CD4-positive, alpha-beta T cell (primary cell): ENCODE measurements around the gene TMEM256. TPM values are rescaled to one million over a fixed set of nuclear protein-coding genes. Genes with fewer than 3 reads are reported as not detected.

ENCODE experiments used
- ATAC-seq: fragments of 200-7000 bp; cut with Tn5 transposase; one replicate; pipeline ENCODE4 v1.10.0; 2022; ENCODE audit warnings: mild to moderate bottlenecking; ENCODE audit not compliant: poor library complexity
- CTCF ChIA-PET: fragments of 350-600 bp; sonication (Branson Sonifier 250); formaldehyde crosslinking; loops from one replicate; lab custom pipeline; 2021; ENCODE audit warnings: antibody characterized with exemption, inconsistent platforms; lab: Charles Lee
- POLR2A ChIA-PET: fragments of 350-600 bp; sonication (Branson Sonifier 250); formaldehyde crosslinking; loops from one replicate; lab custom pipeline; 2021; ENCODE audit warnings: antibody characterized with exemption, inconsistent platforms; lab: Charles Lee
- DNase-seq, 14 experiments: peaks; one replicate each; pipeline ENCODE4 v3.0.0-alpha.2; 2013 to 2020; ENCODE audit warnings: mixed read lengths in 2 of 14
- H3K27ac ChIP-seq, 2 donors: one replicate each; pipeline versions ENCODE4 v1.5.1 to v1.7.0; 2013; ENCODE audit warnings: low read length in 2 of 2, low read depth in 1 of 2, mild to moderate bottlenecking in 1 of 2
- H3K27me3 ChIP-seq, 2 experiments: 1 replicate in 1 of 2; 2 replicates in 1 of 2; pipeline versions ENCODE4 v1.6.1 to v1.7.0; 2013; ENCODE audit warnings: low read length in 2 of 2, control low read depth in 1 of 2, mild to moderate bottlenecking in 1 of 2, moderate library complexity in 1 of 2; ENCODE audit not compliant: insufficient read depth in 2 of 2, control insufficient read depth in 1 of 2
- H3K36me3 ChIP-seq: one replicate; pipeline ENCODE4 v1.6.1; 2013; ENCODE audit warnings: low read length, control low read depth; ENCODE audit not compliant: insufficient read depth
- H3K4me1 ChIP-seq: one replicate; pipeline ENCODE4 v1.6.1; 2013; ENCODE audit warnings: low read length, control low read depth; ENCODE audit not compliant: insufficient read depth
- H3K4me3 ChIP-seq: one replicate; pipeline ENCODE4 v1.5.1; 2013; ENCODE audit warnings: mild to moderate bottlenecking, low read length, moderate library complexity
- H3K9me3 ChIP-seq, 2 experiments: 1 replicate in 1 of 2; 2 replicates in 1 of 2; pipeline versions ENCODE4 v1.6.1 to v1.7.0; 2013; ENCODE audit warnings: low read length in 2 of 2, mild to moderate bottlenecking in 2 of 2, control low read depth in 1 of 2, moderate library complexity in 1 of 2; ENCODE audit not compliant: control insufficient read depth in 1 of 2, insufficient read depth in 1 of 2
- H3K27ac Mint-ChIP-seq: one replicate; pipeline ENCODE4 v1.8.0; 2020; ENCODE audit warnings: mixed read lengths
- H3K27me3 Mint-ChIP-seq: one replicate; pipeline ENCODE4 v1.8.0; 2021; ENCODE audit warnings: mixed read lengths
- H3K36me3 Mint-ChIP-seq: one replicate; pipeline ENCODE4 v1.8.0; 2021; ENCODE audit warnings: low read depth, mixed read lengths
- H3K4me1 Mint-ChIP-seq: one replicate; pipeline ENCODE4 v1.8.0; 2021; ENCODE audit warnings: low read depth, mixed read lengths
- H3K4me3 Mint-ChIP-seq: one replicate; pipeline ENCODE4 v1.8.0; 2020; ENCODE audit warnings: mild to moderate bottlenecking, mixed read lengths
- H3K9me3 Mint-ChIP-seq: one replicate; pipeline ENCODE4 v1.8.0; 2020; ENCODE audit warnings: mixed read lengths
- intact Hi-C, 2 experiments: fragments of 100-400 bp; cut with DNase I in 1 of 2; cut with micrococcal nuclease in 1 of 2; formaldehyde crosslinking; loops; one replicate each; pipeline versions ENCODE4 v1.15.1 to v1.9.0; 2023 to 2025; cut with DNase I, micrococcal nuclease
- total RNA-seq, 174 experiments: library from RNA in 2 of 174; stranded (reverse) in 2 of 174; gene quantifications; one replicate each; pipeline ENCODE4 v1.2.3 and lab custom pipeline; 2021 to 2026
- TF ChIP-seq, protein P1 (sequence below): fragments of 200-600 bp; IDR thresholded peaks from one replicate; pipeline ENCODE4 v1.8.0; 2022; ENCODE audit warnings: antibody characterized with exemption, mild to moderate bottlenecking

TMEM256 gene
- total RNA-seq, 2 experiments from 2014 or later, result 29.0 to 29.4 TPM

DNA sequence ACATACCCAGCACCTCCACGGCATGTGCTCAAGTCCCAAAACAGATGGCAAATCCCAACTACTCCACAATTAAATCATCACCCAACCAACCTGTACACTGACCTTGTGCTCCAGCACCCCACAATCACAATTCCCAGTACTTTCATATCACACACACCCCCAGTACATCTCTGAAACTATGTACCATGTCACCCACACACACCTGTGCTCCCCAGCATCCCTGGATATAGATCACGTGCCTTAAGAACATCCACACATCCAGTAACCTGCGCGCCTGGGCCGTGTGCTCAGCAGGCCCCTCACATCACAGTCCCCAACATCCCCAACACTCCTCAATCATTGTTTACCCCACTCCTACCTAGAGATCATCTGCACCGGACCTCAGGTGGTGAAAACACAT, 5.8 kb upstream of the TMEM256 start:
- intact Hi-C loops, result loop anchor here in 1 of 2 experiments (10.0 kb wide), 1 partner anchor 55 kb away; the partner anchor contains the start of genes KCTD11 and TMEM95
- no peaks in the 10 kb centered on the region for H3K9me3 ChIP-seq
- no peaks in the 10 kb centered on the region for H3K36me3 Mint-ChIP-seq
- H3K4me3 ChIP-seq, result no peak overlapping the region
- no peaks in the 10 kb centered on the region for H3K9me3 Mint-ChIP-seq
- no peak overlapping the region for H3K27ac ChIP-seq
- no peak overlapping the region for H3K4me3 Mint-ChIP-seq
- H3K27me3 ChIP-seq, result peaks cover 0 to 5% of the 10 kb centered on the region in 2 experiments
- TF ChIP-seq, protein P1, sequence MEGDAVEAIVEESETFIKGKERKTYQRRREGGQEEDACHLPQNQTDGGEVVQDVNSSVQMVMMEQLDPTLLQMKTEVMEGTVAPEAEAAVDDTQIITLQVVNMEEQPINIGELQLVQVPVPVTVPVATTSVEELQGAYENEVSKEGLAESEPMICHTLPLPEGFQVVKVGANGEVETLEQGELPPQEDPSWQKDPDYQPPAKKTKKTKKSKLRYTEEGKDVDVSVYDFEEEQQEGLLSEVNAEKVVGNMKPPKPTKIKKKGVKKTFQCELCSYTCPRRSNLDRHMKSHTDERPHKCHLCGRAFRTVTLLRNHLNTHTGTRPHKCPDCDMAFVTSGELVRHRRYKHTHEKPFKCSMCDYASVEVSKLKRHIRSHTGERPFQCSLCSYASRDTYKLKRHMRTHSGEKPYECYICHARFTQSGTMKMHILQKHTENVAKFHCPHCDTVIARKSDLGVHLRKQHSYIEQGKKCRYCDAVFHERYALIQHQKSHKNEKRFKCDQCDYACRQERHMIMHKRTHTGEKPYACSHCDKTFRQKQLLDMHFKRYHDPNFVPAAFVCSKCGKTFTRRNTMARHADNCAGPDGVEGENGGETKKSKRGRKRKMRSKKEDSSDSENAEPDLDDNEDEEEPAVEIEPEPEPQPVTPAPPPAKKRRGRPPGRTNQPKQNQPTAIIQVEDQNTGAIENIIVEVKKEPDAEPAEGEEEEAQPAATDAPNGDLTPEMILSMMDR, result no peak
- no peak overlapping the region for H3K27ac Mint-ChIP-seq
- no peak for ATAC-seq
- H3K4me1 Mint-ChIP-seq, result peaks cover 9% of the 10 kb centered on the region
- ChIA-PET CTCF (no interaction called here), POLR2A (no interaction called here)
- H3K27me3 Mint-ChIP-seq, result no peaks in the 10 kb centered on the region
- DNase-seq, result no peak
- H3K4me1 ChIP-seq, result peaks cover 27% of the 10 kb centered on the region
- no peaks in the 10 kb centered on the region for H3K36me3 ChIP-seq

GRCh38 chr17:7408863-7409262, 5.0 kb upstream of the TMEM256 start:
- Mint-ChIP-seq H3K27ac (no peak overlapping the region), H3K4me1 (peaks cover 17% of the 10 kb centered on the region), H3K27me3 (no peaks in the 10 kb centered on the region), H3K36me3 (peaks cover 7% of the 10 kb centered on the region), H3K4me3 (peak overlapping the region; percentile 43), H3K9me3 (no peaks in the 10 kb centered on the region)
- intact Hi-C loops, result loop anchor here in 1 of 2 experiments (10.0 kb wide), 1 partner anchor 54 kb away; the partner anchor contains the start of genes KCTD11 and TMEM95
- peaks cover 0 to 5% of the 10 kb centered on the region in 2 experiments for H3K27me3 ChIP-seq
- H3K9me3 ChIP-seq, result no peaks in the 10 kb centered on the region
- ATAC-seq (no peak), DNase-seq (no peak)
- CTCF ChIA-PET, result interaction anchor here (1.5 to 2.2 kb wide), 2 partner anchors 25 to 53 kb away, joined by 4 to 5 read pairs; partner anchors contain the start of gene TMEM95
- POLR2A ChIA-PET, result interaction anchor here (1.6 to 1.9 kb wide), 2 partner anchors 25 to 27 kb away, joined by 7 to 11 read pairs; partner anchors contain the start of gene TMEM102
- H3K4me1 ChIP-seq, result peaks cover 27% of the 10 kb centered on the region
- H3K36me3 ChIP-seq, result no peaks in the 10 kb centered on the region
- no peak overlapping the region for H3K4me3 ChIP-seq
- H3K27ac ChIP-seq, result no peak overlapping the region
- TF ChIP-seq, protein P1, result no peak

GRCh38 chr17:7408252-7408727, 4.4 kb upstream of the TMEM256 start:
- Histone ChIP-seq H3K4me1 (peaks cover 31% of the 10 kb centered on the region), H3K27me3 (peaks cover 0 to 5% of the 10 kb centered on the region in 2 experiments), H3K9me3 (no peaks in the 10 kb centered on the region), H3K4me3 (no peak overlapping the region), H3K27ac (no peak overlapping the region), H3K36me3 (no peaks in the 10 kb centered on the region)
- Mint-ChIP-seq H3K36me3 (peaks cover 9% of the 10 kb centered on the region), H3K9me3 (no peaks in the 10 kb centered on the region), H3K4me1 (peaks cover 21% of the 10 kb centered on the region), H3K4me3 (no peak overlapping the region), H3K27me3 (no peaks in the 10 kb centered on the region), H3K27ac (no peak overlapping the region)
- intact Hi-C loops, result loop anchor here in 1 of 2 experiments (10.0 kb wide), 1 partner anchor 53 kb away; the partner anchor contains the start of genes KCTD11 and TMEM95
- ChIA-PET POLR2A (interaction anchor here (1.6 to 1.9 kb wide), 2 partner anchors 24 to 28 kb away, joined by 7 to 11 read pairs; partner anchors contain the start of gene TMEM102), CTCF (interaction anchor here (0.6 to 2.2 kb wide), 3 partner anchors 15 to 53 kb away, joined by 3 to 5 read pairs (median 4); partner anchors contain the start of gene TMEM95)
- DNase-seq (peak in 9 of 14 experiments; percentile 12 to 73 (median 40)), ATAC-seq (no peak)
- TF ChIP-seq, protein P1, result no peak
